ENCODE data around the gene RALGPS2.

GRCh38 chr1:178724376-178724727, 692 bp upstream of the RALGPS2 start:
- TF ChIP-seq ZBTB26 (tag by site-specific recombination; optimal IDR thresholded peaks at IDR 0.05) = no peak
- TF ChIP-seq CTCF (tag by site-specific recombination; IDR thresholded peaks at IDR 0.05) = no peak
- TF ChIP-seq ZNF76 (tag by site-specific recombination; IDR thresholded peaks at IDR 0.05; ENCODE audit: borderline replicate concordance, low read depth) = no peak
- TF ChIP-seq ZBTB49 (tag by site-specific recombination; IDR thresholded peaks at IDR 0.05; ENCODE audit: low read depth) = no peak
- no peak for TF ChIP-seq ZNF629 (tag by site-specific recombination; IDR thresholded peaks at IDR 0.05)
- TF ChIP-seq PRDM4 (tag by site-specific recombination; IDR thresholded peaks at IDR 0.05) = no peak
- no peak for TF ChIP-seq YY1 (tag by site-specific recombination; IDR thresholded peaks at IDR 0.05)
- TF ChIP-seq SP2 (tag by site-specific recombination; IDR thresholded peaks at IDR 0.05) = no peak
- no peak for TF ChIP-seq ZBTB21 (tag by site-specific recombination; IDR thresholded peaks at IDR 0.05)
- no peak for TF ChIP-seq REST (tag by site-specific recombination; IDR thresholded peaks at IDR 0.05)
- TF ChIP-seq ZNF23 (tag by site-specific recombination; IDR thresholded peaks at IDR 0.05; ENCODE audit: borderline replicate concordance) = no peak
- no peak for TF ChIP-seq SP3 (tag by site-specific recombination; IDR thresholded peaks at IDR 0.05)

All from HEK293 (cell line).